ENCODE data around the gene ADAD1. TPM values are rescaled to one million over a fixed set of nuclear protein-coding genes. Genes with fewer than 3 reads are reported as not detected.

The ADAD1 gene
- total and polyA plus RNA-seq, 2 donors (not counting 3 experiments of a cell fraction or from before 2014, with no cell fraction given), result not detected

DNA sequence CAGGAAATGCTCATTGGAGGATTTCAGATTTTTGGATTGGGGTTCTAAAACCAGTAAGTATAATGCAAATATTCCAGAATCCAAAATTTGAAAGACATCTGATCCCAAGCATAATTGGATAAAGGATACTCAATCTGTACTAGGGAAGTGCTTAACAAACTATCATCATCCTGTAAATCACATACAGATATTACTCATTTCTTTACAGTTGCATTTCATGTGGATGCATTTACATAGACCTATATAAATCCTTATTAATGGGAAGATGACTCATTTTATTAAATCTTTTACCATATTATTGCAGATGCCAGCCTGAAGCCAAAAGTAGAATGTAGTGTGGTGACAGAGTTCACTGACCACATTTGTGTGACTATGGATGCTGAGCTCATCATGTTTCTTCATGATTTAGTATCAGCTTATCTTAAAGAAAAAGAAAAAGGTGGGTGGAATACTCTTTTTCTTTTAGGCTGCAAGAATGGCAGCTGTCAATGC is 22.4 kb upstream of the ADAD1 start:
- POLR2A ChIA-PET, result no interaction called here
- H3K4me3 ChIP-seq (replicated peaks in 1 of 3; ENCODE audit: insufficient read depth in 1 of 3, low read depth in 1 of 3, low read length in 3 of 3), result no peak overlapping the region
- no peaks in the 10 kb centered on the region for H4K20me1 ChIP-seq (replicated peaks; ENCODE audit: control insufficient read depth, extremely low read depth, insufficient read depth, low read length)
- H2AFZ ChIP-seq (ENCODE audit: low read depth, low read length), result no peak overlapping the region
- BruUV-seq (replicated peaks), result no TSS peak
- dilution Hi-C loops (cut with MboI; ENCODE audit: extremely low pct_ligation_motif_present, low sequenced_read_pairs), result no loop called here
- no peak for TF ChIP-seq MYC (IDR thresholded peaks at IDR 0.05; ENCODE audit: low read depth, low read length)
- intact Hi-C loops (cut with micrococcal nuclease), result no loop called here
- H3K4me1 ChIP-seq (ENCODE audit: control insufficient read depth, extremely low read depth, insufficient read depth, low read length), result no peaks in the 10 kb centered on the region
- CTCF ChIA-PET, result no interaction called here
- H3K9ac ChIP-seq (replicated peaks; ENCODE audit: extremely low read depth, insufficient read depth, low read length), result no peak overlapping the region
- H3K4me2 ChIP-seq (ENCODE audit: insufficient read depth, low read length), result no peak overlapping the region
- H3K79me2 ChIP-seq (ENCODE audit: control insufficient read depth, insufficient read depth, low read length), result no peaks in the 10 kb centered on the region
- H3K9me3 ChIP-seq (replicated peaks; ENCODE audit: control insufficient read depth, insufficient read depth, low read length), result no peaks in the 10 kb centered on the region
- FAIRE-seq, result no peak
- no peak overlapping the region for H3K27ac ChIP-seq (ENCODE audit: insufficient read depth, low read depth, low read length)
- H3K9me1 ChIP-seq (replicated peaks; ENCODE audit: control insufficient read depth, extremely low read depth, insufficient read depth, low read length), result no peaks in the 10 kb centered on the region
- DNase-seq (ENCODE audit: low read depth, low spot score), result no peak
- H3K27me3 ChIP-seq (ENCODE audit: control insufficient read depth in 2 of 2, insufficient read depth in 2 of 2, low read length in 2 of 2), result no peaks in the 10 kb centered on the region
- H3K36me3 ChIP-seq (ENCODE audit: control insufficient read depth in 2 of 2, extremely low read depth in 1 of 2, insufficient read depth in 2 of 2, low read length in 2 of 2), result peaks cover 0 to 3% of the 10 kb centered on the region in 2 experiments

DNA sequence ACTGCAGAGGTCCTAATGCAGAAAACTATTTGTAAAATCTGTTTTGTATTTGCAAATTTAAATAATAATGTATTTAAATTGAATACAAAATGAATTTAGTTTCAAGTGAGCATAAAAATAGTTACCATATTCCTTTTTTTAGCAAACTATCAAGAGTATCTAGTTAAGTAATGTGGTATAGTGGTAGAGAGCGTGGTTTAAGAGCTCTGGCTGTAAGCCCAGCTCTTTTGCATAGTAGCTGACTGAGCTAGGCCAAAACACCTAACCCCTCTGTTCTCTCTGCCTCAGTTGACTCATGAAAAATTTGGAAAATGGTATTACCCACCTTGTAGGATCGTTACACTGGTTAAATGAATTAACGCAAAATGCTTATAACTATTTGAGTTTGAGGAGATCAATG is 18.1 kb upstream of the ADAD1 start:
- ChIA-PET CTCF (interaction anchor here (1.5 kb wide), 1 partner anchor 15 kb away, joined by 3 read pairs; no protein-coding TSS in a partner anchor), POLR2A (no interaction called here)
- Histone ChIP-seq H3K27me3 (ENCODE audit: control insufficient read depth in 2 of 2, insufficient read depth in 2 of 2, low read length in 2 of 2) (no peaks in the 10 kb centered on the region), H3K9me3 (replicated peaks; ENCODE audit: control insufficient read depth, insufficient read depth, low read length) (no peaks in the 10 kb centered on the region), H4K20me1 (replicated peaks; ENCODE audit: control insufficient read depth, extremely low read depth, insufficient read depth, low read length) (no peaks in the 10 kb centered on the region), H3K4me2 (ENCODE audit: insufficient read depth, low read length) (no peak overlapping the region), H2AFZ (ENCODE audit: low read depth, low read length) (no peak overlapping the region), H3K36me3 (ENCODE audit: control insufficient read depth in 2 of 2, extremely low read depth in 1 of 2, insufficient read depth in 2 of 2, low read length in 2 of 2) (peaks cover 0 to 3% of the 10 kb centered on the region in 2 experiments), H3K4me1 (ENCODE audit: control insufficient read depth, extremely low read depth, insufficient read depth, low read length) (no peaks in the 10 kb centered on the region), H3K79me2 (ENCODE audit: control insufficient read depth, insufficient read depth, low read length) (no peaks in the 10 kb centered on the region), H3K27ac (ENCODE audit: insufficient read depth, low read depth, low read length) (no peak overlapping the region), H3K4me3 (replicated peaks in 1 of 3; ENCODE audit: insufficient read depth in 1 of 3, low read depth in 1 of 3, low read length in 3 of 3) (no peak overlapping the region), H3K9me1 (replicated peaks; ENCODE audit: control insufficient read depth, extremely low read depth, insufficient read depth, low read length) (no peaks in the 10 kb centered on the region), H3K9ac (replicated peaks; ENCODE audit: extremely low read depth, insufficient read depth, low read length) (no peak overlapping the region)
- TF ChIP-seq, protein P1, sequence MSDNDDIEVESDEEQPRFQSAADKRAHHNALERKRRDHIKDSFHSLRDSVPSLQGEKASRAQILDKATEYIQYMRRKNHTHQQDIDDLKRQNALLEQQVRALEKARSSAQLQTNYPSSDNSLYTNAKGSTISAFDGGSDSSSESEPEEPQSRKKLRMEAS (IDR thresholded peaks at IDR 0.05; ENCODE audit: insufficient read depth, insufficient read length), result no peak
- no peak for TF ChIP-seq MYC (IDR thresholded peaks at IDR 0.05; ENCODE audit: low read depth, low read length)
- no peak for TF ChIP-seq GATA2 (IDR thresholded peaks at IDR 0.05; ENCODE audit: insufficient read depth, insufficient read length, low read depth, low read length)
- no peak for TF ChIP-seq FOS (IDR thresholded peaks at IDR 0.05; ENCODE audit: borderline replicate concordance, insufficient read depth, low read length)
- no peak for TF ChIP-seq POLR2A (IDR thresholded peaks at IDR 0.05; ENCODE audit: low read depth, low read length)
- TF ChIP-seq, protein P2, sequence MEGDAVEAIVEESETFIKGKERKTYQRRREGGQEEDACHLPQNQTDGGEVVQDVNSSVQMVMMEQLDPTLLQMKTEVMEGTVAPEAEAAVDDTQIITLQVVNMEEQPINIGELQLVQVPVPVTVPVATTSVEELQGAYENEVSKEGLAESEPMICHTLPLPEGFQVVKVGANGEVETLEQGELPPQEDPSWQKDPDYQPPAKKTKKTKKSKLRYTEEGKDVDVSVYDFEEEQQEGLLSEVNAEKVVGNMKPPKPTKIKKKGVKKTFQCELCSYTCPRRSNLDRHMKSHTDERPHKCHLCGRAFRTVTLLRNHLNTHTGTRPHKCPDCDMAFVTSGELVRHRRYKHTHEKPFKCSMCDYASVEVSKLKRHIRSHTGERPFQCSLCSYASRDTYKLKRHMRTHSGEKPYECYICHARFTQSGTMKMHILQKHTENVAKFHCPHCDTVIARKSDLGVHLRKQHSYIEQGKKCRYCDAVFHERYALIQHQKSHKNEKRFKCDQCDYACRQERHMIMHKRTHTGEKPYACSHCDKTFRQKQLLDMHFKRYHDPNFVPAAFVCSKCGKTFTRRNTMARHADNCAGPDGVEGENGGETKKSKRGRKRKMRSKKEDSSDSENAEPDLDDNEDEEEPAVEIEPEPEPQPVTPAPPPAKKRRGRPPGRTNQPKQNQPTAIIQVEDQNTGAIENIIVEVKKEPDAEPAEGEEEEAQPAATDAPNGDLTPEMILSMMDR (IDR thresholded peaks at IDR 0.05; ENCODE audit: extremely low read depth in 1 of 2, insufficient read depth in 1 of 2, low read depth in 1 of 2, low read length in 2 of 2), result no peak
- TF ChIP-seq JUN (IDR thresholded peaks at IDR 0.05; ENCODE audit: borderline replicate concordance, insufficient read depth, insufficient read length, low read depth), result no peak
- no peak for TF ChIP-seq EZH2 (IDR thresholded peaks at IDR 0.05; ENCODE audit: borderline replicate concordance, low read depth, low read length, severe bottlenecking)
- no peak for TF ChIP-seq POLR2AphosphoS5 (IDR thresholded peaks at IDR 0.05; ENCODE audit: insufficient read depth, low read depth, low read length)
- no TSS peak for BruUV-seq (replicated peaks)
- FAIRE-seq (no peak), DNase-seq (ENCODE audit: low read depth, low spot score) (no peak)
- dilution Hi-C loops (cut with MboI; ENCODE audit: extremely low pct_ligation_motif_present, low sequenced_read_pairs) (no loop called here), intact Hi-C loops (cut with micrococcal nuclease) (no loop called here)

Measured in endothelial cell of umbilical vein (primary cell).